ENCODE data around the gene CLDN10. TPM values are rescaled to one million over a fixed set of nuclear protein-coding genes. Genes with fewer than 3 reads are reported as not detected.

CLDN10 gene
- total and polyA plus RNA-seq, 12 donors: 0.21 to 0.72 (median 0.28) TPM; not detected in 4

- Histone ChIP-seq H3K27ac (no peak overlapping the region), H3K4me1 (no peaks in the 10 kb centered on the region), H3K4me3 (no peak overlapping the region), H3K36me3 (no peaks in the 10 kb centered on the region), H3K27me3 (no peaks in the 10 kb centered on the region), H3K9me3 (peaks cover 0 to 19% (median 0%) of the 10 kb centered on the region in 11 donors)
- no peak for ATAC-seq
- 68 to 73% methylated on average over 5 of the region's 5 CpGs for WGBS, 2 donors
- intact Hi-C loops (cut with DNase I): no loop called here
- no peak for DNase-seq
- no peak for TF ChIP-seq CTCF (IDR thresholded peaks at IDR 0.05)
These were observed 28.9 kb upstream of the CLDN10 start for GRCh38 chr13:95523598-95523997.

GRCh38 chr13:95524264-95524901 is 28.1 kb upstream of the CLDN10 start:
- intact Hi-C loops (cut with DNase I): no loop called here
- no peak for ATAC-seq
- H3K4me1 ChIP-seq: no peaks in the 10 kb centered on the region
- no peak overlapping the region for H3K4me3 ChIP-seq
- DNase-seq: no peak
- no peaks in the 10 kb centered on the region for H3K36me3 ChIP-seq
- no peaks in the 10 kb centered on the region for H3K27me3 ChIP-seq
- 62 to 74% methylated on average over 6 of the region's 6 CpGs for WGBS, 2 donors
- no peak overlapping the region for H3K27ac ChIP-seq
- H3K9me3 ChIP-seq: peaks cover 0 to 19% (median 0%) of the 10 kb centered on the region in 11 donors
- no peak for TF ChIP-seq CTCF (IDR thresholded peaks at IDR 0.05)

GRCh38 chr13:95527955-95528354 is 24.6 kb upstream of the CLDN10 start:
- Histone ChIP-seq H3K4me3 (no peak overlapping the region), H3K27me3 (peaks cover 0 to 10% (median 0%) of the 10 kb centered on the region in 7 donors), H3K36me3 (no peaks in the 10 kb centered on the region), H3K27ac (no peak overlapping the region), H3K9me3 (no peaks in the 10 kb centered on the region), H3K4me1 (no peaks in the 10 kb centered on the region)
- intact Hi-C loops (cut with DNase I): no loop called here
- DNase-seq: no peak
- TF ChIP-seq CTCF (IDR thresholded peaks at IDR 0.05): no peak
- no peak for ATAC-seq
- 75 to 76% methylated on average over 1 of the region's 1 CpG for WGBS, 2 donors

- intact Hi-C loops (cut with DNase I): loop anchor here in 6 of 10 donors (5.0 to 10.0 kb wide), 4 partner anchors 125 to 305 kb away; no protein-coding TSS in a partner anchor
These were observed 22.3 kb upstream of the CLDN10 start for GRCh38 chr13:95530178-95530577.

More at GRCh38 chr13:95530178-95530577, 22.3 kb upstream of the CLDN10 start:
- no peaks in the 10 kb centered on the region for H3K9me3 ChIP-seq
- H3K36me3 ChIP-seq: no peaks in the 10 kb centered on the region
- 55 to 58% methylated on average over 5 of the region's 5 CpGs for WGBS, 2 donors
- H3K27ac ChIP-seq: no peak overlapping the region
- TF ChIP-seq CTCF (IDR thresholded peaks at IDR 0.05): no peak
- H3K4me1 ChIP-seq: no peaks in the 10 kb centered on the region
- no peak overlapping the region for H3K4me3 ChIP-seq
- H3K27me3 ChIP-seq: peaks cover 0 to 10% (median 0%) of the 10 kb centered on the region in 7 donors
- DNase-seq (no peak), ATAC-seq (no peak)

Data from heart right ventricle (tissue), 16 donors.